ENCODE measurements around the gene RANBP3.

Gene RANBP3

GRCh38 chr19:6014551-6015135, 36.7 kb upstream of the RANBP3 start:
- no peak overlapping the region for H3K4me3 ChIP-seq (ENCODE audit: control insufficient read depth, low read depth, low read length)
- TF ChIP-seq CTCF (conservative IDR thresholded peaks at IDR 0.05; ENCODE audit: control insufficient read depth, insufficient read depth, low read depth, low read length): no peak
- no peak for DNase-seq (ENCODE audit: low read depth)

- TF ChIP-seq CTCF (conservative IDR thresholded peaks at IDR 0.05; ENCODE audit: control insufficient read depth, insufficient read depth, low read depth, low read length): no peak
- DNase-seq (ENCODE audit: low read depth): no peak
- no peak overlapping the region for H3K4me3 ChIP-seq (ENCODE audit: control insufficient read depth, low read depth, low read length)
These were observed 34.7 kb upstream of the RANBP3 start for GRCh38 chr19:6012426-6013170.

- DNase-seq (ENCODE audit: low read depth): peak; percentile 36
- no peak for TF ChIP-seq CTCF (conservative IDR thresholded peaks at IDR 0.05; ENCODE audit: control insufficient read depth, insufficient read depth, low read depth, low read length)
- no peak overlapping the region for H3K4me3 ChIP-seq (ENCODE audit: control insufficient read depth, low read depth, low read length)
These were observed 33.9 kb upstream of the RANBP3 start for GRCh38 chr19:6011794-6012193.

- DNase-seq (ENCODE audit: low read depth): no peak
- no peak for TF ChIP-seq CTCF (conservative IDR thresholded peaks at IDR 0.05; ENCODE audit: control insufficient read depth, insufficient read depth, low read depth, low read length)
- no peak overlapping the region for H3K4me3 ChIP-seq (ENCODE audit: control insufficient read depth, low read depth, low read length)
These were observed 33.3 kb upstream of the RANBP3 start for GRCh38 chr19:6011206-6011605.

- no peak for DNase-seq (ENCODE audit: low read depth)
- no peak for TF ChIP-seq CTCF (conservative IDR thresholded peaks at IDR 0.05; ENCODE audit: control insufficient read depth, insufficient read depth, low read depth, low read length)
- H3K4me3 ChIP-seq (ENCODE audit: control insufficient read depth, low read depth, low read length): no peak overlapping the region
These were observed 32.2 kb upstream of the RANBP3 start for GRCh38 chr19:6010107-6010506.

- no peak for DNase-seq (ENCODE audit: low read depth)
- no peak overlapping the region for H3K4me3 ChIP-seq (ENCODE audit: control insufficient read depth, low read depth, low read length)
- TF ChIP-seq CTCF (conservative IDR thresholded peaks at IDR 0.05; ENCODE audit: control insufficient read depth, insufficient read depth, low read depth, low read length): no peak
These were observed 29.9 kb upstream of the RANBP3 start for GRCh38 chr19:6007866-6008265.
